Central memory CD4-positive, alpha-beta T cell (primary cell): Measurements from ENCODE around the gene KRTAP1-1.
"Not testable (repeated sequence)": the region's sequence is repeated elsewhere in the genome, so short reads cannot be mapped to it uniquely, and the experiment has no call there.

Experiments
- DNase-seq: peaks from one replicate; pipeline ENCODE4 v3.0.0; 2022

Gene KRTAP1-1

DNA sequence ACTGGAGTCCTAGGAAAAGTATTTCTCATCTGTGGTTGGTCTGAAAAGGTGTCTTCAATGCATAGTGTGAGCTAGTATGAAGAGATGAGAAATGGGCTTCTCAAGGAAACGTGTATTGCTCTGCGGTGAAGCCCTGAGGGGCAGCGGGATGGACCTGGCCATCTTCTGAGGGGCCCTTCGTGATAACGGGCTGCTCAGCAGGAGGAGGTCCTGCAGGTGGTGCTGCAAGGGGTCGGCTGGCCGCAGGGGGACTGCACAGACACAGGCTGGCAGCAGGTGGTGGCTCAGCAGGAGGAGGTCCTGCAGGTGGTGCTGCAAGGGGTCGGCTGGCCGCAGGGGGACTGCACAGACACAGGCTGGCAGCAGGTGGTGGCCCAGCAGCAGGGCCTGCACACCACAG lies 13.3 kb upstream of the KRTAP1-1 start:
- not testable (repeated sequence) for DNase-seq

DNA sequence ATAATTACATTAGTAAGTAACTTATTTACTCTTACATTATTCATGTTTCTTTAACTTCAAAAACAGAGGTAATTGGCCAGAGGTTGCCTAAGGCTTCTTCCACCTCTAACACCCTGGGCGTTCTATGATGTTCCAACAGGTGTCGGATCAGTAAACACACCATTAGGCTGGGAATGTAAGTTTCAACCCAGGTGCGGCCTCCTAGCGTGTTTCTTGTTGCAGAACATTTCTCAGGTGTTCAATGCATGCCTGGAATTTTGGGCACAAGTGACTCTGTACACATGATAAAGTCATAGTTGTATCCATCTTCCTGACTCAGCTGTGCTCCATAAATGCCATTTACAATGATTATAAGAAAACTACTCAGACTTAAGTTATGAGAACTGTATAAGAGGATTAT lies 12.8 kb upstream of the KRTAP1-1 start:
- no peak for DNase-seq

DNA sequence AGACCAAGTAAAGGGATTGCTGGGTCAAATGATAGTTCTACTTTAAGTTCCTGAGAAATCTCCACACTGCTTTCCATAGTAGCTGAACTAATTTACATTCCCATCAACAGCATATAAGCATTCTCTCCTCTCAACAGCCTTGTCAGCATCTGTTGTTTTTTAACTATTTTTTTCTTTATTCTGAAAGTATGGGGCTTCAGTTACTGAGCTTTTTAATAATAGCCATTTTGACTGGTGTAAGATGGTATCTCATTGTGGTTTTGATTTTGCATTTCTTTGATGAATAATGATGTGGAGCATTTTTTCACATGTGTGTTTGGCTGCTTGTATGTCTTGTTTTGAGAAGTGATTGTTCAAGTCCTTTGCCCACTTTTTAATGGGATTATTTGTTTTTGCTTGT lies 11.3 kb upstream of the KRTAP1-1 start:
- DNase-seq: no peak

DNA sequence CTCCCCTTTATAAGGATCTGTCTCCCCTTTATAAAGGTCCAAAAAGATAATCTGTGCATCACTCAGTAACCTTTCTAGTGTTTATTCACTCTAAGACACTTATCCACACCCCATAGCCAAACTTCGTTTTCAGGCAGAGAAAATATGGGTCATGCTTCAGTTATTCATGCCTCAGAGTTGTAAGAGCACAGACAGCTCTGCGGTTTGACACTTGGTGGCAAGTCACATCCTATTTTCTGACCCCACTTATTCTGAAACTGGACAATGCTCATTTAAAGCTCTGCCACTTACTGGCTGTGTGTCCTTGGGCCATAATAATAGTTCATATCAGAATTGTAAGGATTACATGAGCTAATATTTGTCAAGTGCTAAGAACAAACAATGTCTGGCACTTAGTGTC lies 7.9 kb upstream of the KRTAP1-1 start:
- no peak for DNase-seq

DNA sequence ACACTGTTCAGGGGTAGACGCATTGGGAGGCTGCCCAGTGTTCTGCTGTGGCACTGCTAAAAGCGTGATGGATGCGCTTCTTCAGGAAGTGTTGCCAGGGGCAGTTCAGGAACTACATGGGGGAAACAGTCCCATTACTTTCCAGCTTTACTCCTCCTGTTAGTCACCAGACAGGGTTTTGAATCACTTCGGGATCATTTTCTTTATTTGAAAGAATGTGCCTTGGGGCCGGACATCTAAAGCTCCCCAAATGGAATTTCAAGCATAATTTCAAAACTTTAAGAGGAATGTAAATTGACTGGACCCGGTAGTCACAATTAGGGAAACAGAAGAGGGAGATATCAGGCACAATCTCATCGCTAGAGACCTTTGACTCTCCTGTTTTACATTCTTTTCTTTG lies 7.2 kb upstream of the KRTAP1-1 start:
- no peak for DNase-seq

DNA sequence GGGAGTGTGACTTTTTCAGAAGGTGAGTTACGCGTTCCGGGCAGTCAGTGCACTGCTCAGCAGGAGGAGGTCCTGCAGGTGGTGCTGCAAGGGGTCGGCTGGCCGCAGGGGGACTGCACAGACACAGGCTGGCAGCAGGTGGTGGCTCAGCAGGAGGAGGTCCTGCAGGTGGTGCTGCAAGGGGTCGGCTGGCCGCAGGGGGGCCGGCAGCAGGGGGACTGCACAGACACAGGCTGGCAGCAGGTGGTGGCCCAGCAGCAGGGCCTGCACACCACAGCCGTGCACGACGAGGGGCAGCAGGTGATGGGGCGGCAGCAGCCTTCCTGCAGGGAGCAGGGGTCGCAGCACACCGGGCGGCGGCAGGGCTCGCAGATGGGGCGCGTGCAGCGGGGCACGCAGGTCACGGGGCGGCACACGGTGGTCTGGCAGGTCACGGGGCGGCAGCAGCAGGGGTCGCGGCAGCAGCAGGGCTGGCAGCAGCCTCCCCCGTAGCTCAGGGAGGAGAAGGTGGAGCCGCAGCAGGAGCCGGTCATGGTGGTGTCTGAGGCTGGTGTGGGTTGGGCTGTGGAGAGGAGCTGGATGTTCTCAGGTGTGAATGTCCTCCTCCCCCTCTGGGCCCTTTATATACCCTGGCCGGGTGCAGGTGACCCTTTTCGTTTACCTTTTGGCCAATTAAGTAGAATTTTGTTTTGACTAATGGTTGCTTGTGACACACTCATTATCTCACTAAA lies 5.7 kb upstream of the KRTAP1-1 start, which contains the start of gene KRTAP2-1:
TSS of gene KRTAP2-1 (minus strand) at position 582 of the 731 bp plus-strand sequence. CDS start at position 533, 49 bp downstream.
- not testable (repeated sequence) for DNase-seq

DNA sequence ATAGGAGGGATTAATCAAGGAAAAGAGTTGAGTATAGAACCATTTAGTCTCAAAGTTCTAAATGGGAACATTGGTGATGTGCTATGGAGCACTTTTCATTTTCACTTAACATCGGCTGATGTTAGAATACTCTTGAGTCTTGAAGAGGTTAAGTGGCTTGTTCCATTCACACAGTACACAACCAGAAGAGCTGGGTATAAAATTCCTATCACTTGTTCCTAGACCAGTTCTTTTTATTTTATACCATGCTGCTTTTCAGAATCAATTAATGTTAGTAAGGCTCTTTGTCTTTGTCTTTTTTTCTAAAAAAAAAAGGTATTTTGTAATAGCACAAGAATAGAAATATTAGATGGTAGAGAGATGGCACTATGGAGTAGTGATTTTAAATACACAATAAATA lies 1.7 kb upstream of the KRTAP1-1 start:
- no peak for DNase-seq

DNA sequence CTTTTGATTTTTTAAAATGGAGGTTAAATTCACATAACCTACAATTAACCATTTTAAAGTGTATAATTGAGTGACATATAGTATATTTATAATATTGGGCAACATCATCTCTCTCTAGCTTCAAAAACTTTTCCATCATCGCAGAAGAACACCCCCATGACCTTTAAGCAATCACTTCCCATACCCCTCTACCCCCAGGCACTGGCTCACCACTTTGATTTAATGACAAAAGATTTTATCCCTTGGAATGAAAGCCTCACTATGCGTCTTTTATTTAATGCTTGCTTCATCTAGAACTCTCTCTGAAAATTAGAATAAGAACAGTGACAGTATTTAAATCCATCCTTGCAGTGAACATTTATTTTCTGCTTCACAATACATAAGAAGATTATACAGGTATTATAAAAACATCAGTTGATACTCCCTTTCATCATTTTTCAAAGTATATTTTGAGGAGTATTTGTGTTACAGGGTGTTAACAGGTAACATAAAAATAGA lies 3.3 kb downstream of the KRTAP1-1 start:
- no peak for DNase-seq

DNA sequence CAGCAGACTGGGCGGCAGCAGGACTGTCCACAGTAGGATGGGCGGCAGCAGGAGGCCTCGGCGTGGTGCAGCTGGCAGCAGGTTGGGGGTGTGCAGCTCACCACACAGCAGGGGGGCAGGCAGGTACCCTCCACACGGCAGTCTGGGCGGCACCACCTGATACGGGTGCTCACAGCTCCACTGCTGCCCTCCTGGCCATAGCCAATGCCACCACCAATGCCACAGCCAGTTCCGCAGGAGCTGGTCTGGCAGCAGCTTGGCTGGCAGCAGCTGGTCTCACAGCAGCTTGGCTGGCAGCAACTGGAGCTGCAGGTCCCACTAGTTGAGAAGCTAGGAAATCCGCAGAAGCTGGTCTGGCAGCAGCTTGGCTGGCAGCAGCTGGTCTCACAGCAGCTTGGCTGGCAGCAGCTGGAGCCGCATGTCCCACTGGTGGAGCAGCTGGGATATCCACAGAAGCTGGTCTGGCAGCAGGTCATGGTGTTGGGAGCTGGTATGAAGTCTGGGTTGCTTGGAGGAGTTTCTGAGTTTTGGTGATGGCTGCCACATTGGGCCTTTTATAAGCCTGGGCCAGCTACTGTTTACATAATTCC lies 6.8 kb downstream of the KRTAP1-1 start, which contains the start of gene KRTAP1-3:
TSS of gene KRTAP1-3 (minus strand) at position 529 of the 590 bp plus-strand sequence. CDS start at position 476, 53 bp downstream.
- not testable (repeated sequence) for DNase-seq

DNA sequence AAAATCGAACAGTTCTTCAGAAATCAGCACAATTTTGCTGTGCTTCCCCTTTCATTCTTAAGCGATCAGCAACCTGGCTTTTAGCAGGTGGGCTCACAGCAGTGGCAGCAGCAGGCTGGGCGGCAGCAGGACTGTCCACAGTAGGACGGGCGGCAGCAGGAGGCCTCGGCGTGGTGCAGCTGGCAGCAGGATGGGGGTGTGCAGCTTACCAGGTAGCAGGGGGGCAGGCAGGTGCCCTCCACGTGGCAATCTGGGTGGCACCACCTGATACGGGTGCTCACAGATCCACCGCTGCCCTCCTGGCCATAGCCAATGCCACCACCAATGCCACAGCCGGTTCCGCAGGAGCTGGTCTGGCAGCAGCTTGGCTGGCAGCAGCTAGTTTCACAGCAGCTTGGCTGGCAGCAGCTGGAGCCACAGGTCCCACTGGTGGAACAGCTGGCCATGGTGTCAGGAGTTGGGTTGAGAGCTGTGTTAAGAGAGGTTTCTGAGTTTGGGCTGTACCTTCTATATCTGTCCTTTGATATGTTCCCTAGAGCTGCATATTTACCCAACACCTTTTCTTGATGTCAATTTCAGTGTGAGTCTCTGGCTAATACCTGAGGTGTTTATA lies 11.5 kb downstream of the KRTAP1-1 start, which contains the start of gene KRTAP1-4:
TSS of gene KRTAP1-4 (minus strand) at position 563 of the 613 bp plus-strand sequence. CDS start at position 446, 117 bp downstream.
- no peak for DNase-seq

DNA sequence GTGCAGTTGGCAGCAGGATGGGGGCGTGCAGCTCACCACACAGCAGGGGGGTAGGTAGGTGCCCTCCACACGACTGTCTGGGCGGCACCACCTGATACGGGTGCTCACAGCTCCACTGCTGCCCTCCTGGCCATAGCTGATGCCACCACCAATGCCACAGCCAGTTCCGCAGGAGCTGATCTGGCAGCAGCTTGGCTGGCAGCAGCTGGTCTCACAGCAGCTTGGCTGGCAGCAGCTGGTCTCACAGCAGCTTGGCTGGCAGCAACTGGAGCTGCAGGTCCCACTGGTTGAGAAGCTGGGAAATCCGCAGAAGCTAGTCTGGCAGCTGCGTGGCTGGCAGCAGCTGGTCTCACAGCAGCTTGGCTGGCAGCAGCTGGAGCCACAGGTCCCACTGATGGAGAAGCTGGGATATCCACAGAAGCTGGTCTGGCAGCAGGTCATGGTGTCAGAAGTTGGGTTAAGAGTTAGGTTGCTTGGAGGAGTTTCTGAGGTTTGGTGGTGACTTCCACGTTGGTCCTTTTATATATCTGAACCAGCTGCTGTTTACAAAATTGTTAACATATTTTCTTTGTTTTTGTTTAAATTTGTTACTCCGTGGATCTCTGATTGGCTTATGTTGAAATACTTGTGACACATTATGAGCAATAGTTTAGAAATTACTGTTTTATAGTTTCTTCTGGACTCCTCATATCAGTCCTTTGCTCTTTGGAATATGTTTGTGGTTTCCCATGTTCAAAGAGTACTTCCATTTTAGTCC lies 14.4 kb downstream of the KRTAP1-1 start, which contains the start of gene KRTAP1-5:
TSS of gene KRTAP1-5 (minus strand) at position 494 of the 757 bp plus-strand sequence. CDS start at position 441, 53 bp downstream.
- DNase-seq: no peak

DNA sequence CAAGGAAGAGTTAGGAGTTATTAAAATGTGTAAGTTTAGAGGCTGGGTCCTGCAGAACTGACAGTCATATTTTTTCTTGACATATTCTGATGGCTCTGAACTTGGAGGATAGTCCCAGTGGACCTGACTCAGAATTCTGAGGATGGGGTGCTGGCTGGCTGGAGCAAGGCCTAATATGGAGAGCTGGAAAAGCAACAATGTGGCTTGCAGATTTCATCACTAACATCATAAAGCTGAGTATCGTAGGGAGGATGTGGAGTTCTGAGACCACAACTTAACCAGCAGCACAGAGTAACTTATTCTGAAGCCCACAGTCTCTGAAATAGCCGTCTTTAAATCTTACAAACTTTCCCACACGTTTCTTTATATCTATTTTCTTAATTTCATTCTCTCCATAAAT lies 16.6 kb downstream of the KRTAP1-1 start:
- no peak for DNase-seq

DNA sequence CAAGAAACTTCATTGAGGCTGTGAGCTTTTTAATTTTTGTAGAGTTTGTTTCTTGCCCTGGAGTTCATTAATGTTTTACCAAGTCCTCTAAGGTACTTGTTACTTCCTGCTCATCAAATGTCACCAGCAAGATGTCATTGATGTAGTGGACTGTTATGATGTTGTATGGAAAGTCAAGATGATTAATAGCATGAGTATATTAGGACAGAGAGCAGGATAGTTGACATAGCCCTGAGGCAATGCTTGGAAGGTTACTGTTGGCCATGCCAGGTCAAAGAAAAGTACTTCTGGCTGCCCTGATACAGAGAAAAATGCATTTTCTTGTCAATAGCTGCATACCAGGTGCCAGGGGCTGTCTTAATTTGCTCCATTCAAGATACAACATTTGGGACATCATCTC lies 20.9 kb downstream of the KRTAP1-1 start:
- no peak for DNase-seq

DNA sequence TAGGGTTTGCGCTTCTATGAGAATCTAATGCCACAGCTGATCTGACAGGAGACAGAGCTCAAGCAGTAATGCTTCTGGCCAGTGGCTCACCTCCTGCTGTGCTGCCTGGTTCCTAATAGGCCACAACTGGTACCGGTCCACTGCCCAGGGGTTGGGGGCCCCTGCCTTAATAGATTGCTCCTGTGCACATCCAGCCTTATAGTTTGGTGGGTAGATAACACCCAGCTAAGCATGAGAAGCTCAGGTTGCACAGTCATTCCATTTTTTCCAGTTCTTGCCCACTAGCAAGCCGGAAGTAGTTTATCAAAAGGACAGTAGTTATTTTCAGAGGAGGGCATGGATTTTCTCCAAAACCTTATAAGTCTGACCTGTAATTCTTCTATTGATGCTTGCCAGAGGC lies 21.8 kb downstream of the KRTAP1-1 start:
- DNase-seq: no peak

DNA sequence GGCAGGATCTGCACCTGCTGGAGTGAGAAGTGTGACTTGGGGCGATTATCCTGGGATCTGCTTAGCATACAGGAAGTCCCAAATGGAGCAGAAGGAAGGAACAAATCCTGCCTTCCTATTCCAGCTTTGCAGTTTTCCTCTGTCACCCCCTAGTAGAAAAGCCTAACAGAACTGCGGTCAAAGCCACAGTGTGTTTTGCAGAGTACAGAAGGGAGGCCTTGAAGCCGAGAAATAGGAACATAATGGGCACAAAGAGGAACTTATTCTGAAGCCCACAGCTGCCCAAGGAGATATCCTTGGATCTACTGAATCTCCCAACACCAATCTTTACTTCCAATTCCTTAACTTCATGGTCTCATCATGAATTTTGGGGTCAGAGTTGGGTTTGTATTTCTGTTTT lies 22.7 kb downstream of the KRTAP1-1 start:
- no peak for DNase-seq

DNA sequence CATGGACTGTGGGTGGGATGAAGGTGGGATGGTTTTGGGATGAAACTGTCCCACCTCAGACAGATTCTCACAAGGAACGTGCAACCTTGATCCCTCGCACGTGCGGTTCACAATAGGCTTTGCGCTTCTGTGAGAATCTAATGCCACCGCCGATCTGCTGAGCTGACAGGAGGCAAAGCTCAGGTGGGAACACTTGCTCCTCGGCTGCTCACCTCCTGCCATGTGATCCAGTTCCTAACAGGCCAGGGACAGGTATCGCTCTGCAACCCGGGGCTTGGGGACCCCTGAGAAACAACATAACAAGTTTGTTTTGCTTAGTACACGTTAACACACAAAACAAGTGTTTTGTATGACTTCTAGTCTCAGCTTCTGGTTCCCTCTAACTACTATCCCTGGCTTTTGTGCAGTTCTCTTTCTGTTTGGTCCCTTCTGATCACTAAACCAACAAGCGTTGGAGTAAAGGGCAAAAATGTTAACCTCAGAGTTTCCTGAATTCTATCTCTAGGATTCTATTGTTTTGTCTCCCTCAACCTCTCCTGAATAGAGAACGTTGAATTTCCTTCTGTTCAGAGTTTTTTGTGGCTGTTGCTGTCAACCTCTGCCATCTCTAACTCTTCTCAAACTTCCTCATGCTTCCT lies 24.6 kb downstream of the KRTAP1-1 start:
- no peak for DNase-seq

DNA sequence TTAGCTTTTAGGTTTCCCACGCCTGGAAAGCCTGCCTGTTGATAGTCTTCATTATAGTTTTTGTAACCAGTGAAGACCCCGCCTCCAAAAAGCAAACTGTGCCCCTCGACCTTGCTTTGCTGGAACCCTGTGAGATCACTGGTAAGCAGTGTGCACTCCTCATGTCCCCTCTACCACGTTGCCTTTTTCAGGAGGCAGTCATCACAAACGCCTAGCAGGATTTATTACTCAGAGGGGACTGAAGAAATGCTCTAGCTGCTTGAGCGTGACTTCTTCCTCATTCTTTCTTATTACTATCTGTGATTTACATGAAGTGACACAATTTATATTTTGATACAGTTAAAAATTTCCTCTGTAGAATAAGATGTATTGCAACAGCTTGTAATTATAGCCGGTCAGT lies 25.8 kb downstream of the KRTAP1-1 start:
- no peak for DNase-seq

DNA sequence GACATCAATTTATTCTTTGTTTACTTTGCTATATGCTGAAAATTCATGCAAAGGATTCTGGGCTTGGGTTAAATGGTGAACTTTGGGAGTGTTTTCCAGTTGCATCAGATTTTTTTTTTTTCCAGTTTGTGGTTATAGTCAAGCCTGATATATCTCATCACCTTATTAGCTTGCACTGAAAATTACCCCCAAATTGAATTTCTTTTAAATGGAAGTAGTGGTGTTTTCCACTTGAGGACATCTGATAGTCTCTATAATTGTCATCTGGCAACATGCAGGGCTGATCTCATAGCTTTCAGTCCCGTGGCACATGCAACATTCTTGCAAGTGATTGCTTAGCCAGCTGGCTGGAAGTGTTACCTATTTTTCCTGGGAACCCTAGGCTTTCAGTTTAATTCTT lies 27.6 kb downstream of the KRTAP1-1 start:
- DNase-seq: no peak

DNA sequence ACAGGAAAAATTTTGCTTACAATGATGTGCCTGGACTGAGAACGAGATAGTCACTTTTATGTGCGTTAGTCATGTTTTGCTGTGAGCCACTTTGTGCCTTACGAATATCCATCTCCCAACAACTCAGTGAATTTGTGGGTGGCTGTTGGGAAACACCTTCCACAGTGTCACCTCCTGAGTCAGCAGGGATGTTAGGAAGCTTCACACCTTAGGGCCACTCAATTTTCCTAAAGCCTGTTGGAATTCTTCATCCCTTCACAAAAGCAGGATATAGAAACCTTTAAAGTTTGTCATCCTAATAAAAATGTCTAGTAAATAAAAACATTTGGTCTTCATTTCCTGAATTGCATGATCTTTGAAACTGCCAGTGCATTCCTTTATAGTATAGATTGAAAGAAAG lies 28.1 kb downstream of the KRTAP1-1 start:
- no peak for DNase-seq

DNA sequence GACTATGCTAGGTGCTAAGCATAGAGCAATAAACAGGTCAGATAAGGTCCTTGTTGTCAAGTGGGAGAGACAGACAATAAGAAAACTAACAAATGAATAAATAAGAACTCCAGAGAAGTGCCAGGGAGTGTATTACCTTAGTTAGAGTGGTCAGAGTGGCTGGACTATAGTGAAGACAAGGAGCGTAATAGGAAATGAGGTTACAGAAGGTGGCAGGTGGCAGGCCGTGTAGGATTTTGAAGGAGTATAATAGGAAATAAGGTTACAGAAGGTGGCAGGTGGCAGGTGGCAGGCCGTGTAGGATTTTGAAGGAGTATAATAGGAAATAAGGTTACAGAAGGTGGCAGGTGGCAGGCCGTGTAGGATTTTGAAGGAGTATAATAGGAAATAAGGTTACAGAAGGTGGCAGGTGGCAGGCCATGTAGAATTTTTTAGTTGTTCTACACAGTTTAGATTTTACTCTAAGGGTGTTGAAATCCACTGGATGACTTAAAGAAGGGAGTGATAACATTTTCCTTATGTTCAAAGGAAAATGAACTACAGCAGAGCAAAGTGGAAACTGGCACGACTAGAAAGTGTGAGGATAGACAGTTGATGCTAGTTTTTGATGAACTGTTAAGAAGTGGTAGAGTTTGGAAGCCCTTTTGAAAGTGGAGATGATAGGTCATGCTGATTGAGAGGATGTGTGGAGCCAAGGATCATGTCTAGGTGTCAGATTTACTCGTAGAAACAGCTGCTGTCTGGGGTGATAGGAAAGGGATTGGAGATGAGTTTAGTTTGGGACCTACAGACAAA lies 28.7 kb downstream of the KRTAP1-1 start:
- no peak for DNase-seq

DNA sequence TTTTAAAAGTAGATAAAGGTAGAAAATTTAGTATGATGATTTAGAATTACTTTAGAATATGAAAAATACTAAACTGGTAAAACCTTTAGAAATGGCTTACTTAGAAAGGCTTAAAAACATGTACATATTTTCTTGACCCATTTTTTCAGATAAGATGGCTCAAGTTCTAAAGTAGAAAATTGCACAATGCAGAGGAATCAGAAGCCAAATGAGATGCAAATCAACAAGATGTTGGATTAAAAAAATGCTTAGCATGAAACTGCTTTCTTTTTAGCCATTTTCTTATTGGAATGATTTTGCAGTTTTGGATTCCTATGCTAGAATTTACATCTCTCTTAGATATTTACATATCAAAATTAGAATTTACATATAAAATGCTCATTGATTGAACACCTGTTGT lies 30.8 kb downstream of the KRTAP1-1 start:
- no peak for DNase-seq
